ENCODE data around the gene SLC4A1.

The SLC4A1 gene

GRCh38 chr17:44203731-44204440, 64.0 kb downstream of the SLC4A1 start:
- no peak for FAIRE-seq

- no peak for FAIRE-seq
Measured at GRCh38 chr17:44202756-44203155, 65.2 kb downstream of the SLC4A1 start.

- FAIRE-seq, result no peak
Measured at GRCh38 chr17:44200478-44201155, 67.3 kb downstream of the SLC4A1 start.

- FAIRE-seq, result no peak
Measured at GRCh38 chr17:44199553-44200477, 68.1 kb downstream of the SLC4A1 start, which contains the start of gene ATXN7L3. Gene ATXN7L3, minus strand, starts transcription at chr17:44199884. Its CDS starts 1,814 bp downstream, at chr17:44198070.

- FAIRE-seq, result no peak
Measured at GRCh38 chr17:44198721-44199552, 69.0 kb downstream of the SLC4A1 start.
